ENCODE data around the gene INF2. TPM values are rescaled to one million over a fixed set of nuclear protein-coding genes. Genes with fewer than 3 reads are reported as not detected.
A peak's percentile ranks its signal among the peaks of the same experiment; 100 is the strongest.
"Not testable (repeated sequence)": the region's sequence is repeated elsewhere in the genome, so short reads cannot be mapped to it uniquely, and the experiment has no call there.

The INF2 gene
- total RNA-seq, 4 donors from 2014 or later: 187 to 510 (median 205) TPM

GRCh38 chr14:104746934-104747481 is 57.6 kb downstream of the INF2 start:
- DNase-seq: peak; percentile 58
- intact Hi-C loops (cut with DNase I; ENCODE audit: low total_unique reads): no loop called here
- in situ Hi-C loops (cut with MboI; ENCODE audit: low pct_ligation_motif_present in 1 of 4, low pct_unique_long_range_greater_than_20kb in 1 of 4, low sequenced_read_pairs in 3 of 4): no loop called here

DNA sequence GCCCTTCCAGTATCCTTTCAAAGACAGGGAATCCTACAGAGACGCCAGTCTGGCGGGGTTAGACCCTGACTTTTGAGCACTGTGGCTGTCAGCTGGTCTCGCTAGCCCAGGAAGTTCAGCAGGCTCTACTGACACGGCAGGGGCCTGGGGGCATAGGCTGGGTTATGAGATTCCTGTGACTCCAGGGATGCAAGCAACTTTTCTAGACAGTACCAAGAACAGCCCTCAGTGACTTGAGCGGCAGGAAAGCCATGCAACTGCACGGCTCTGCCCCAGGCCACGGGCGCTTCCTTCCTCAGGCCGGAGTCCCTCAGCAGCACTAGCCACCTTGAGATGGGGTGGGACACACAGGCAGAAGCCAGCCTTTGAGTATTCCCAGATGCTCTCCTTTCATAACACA is 58.5 kb downstream of the INF2 start:
- no peaks in the 10 kb centered on the region for H3K36me3 ChIP-seq
- 77% methylated on average over 9 of the region's 9 CpGs; no CpG with 5 or more reads in 1 of the 2 donors for WGBS, 2 donors (ENCODE audit: low coverage in 1 of 2)
- no peak overlapping the region for H3K4me3 ChIP-seq
- no peaks in the 10 kb centered on the region for H3K27me3 ChIP-seq
- H3K4me1 ChIP-seq: peaks cover 24 to 52% (median 37%) of the 10 kb centered on the region in 4 donors
- in situ Hi-C loops (cut with MboI; ENCODE audit: low pct_ligation_motif_present in 1 of 4, low pct_unique_long_range_greater_than_20kb in 1 of 4, low sequenced_read_pairs in 3 of 4) (no loop called here), intact Hi-C loops (cut with DNase I; ENCODE audit: low total_unique reads) (no loop called here)
- H3K9me3 ChIP-seq: no peaks in the 10 kb centered on the region
- DNase-seq: no peak
- TF ChIP-seq POLR2A (IDR thresholded peaks at IDR 0.05) (no peak), EP300 (IDR thresholded peaks at IDR 0.05; ENCODE audit: low read depth) (no peak)
- peak overlapping the region; percentile 68 to 77 (median 71) for H3K27ac ChIP-seq

More at GRCh38 chr14:104746934-104747481, 57.6 kb downstream of the INF2 start:
- Histone ChIP-seq H3K27me3 (no peaks in the 10 kb centered on the region), H3K4me1 (peaks cover 21 to 49% (median 34%) of the 10 kb centered on the region in 4 donors), H3K9me3 (no peaks in the 10 kb centered on the region), H3K36me3 (no peaks in the 10 kb centered on the region), H3K27ac (peak overlapping the region; percentile 68 to 77 (median 71)), H3K4me3 (no peak overlapping the region)
- TF ChIP-seq POLR2A (IDR thresholded peaks at IDR 0.05): no peak
- TF ChIP-seq, protein P1, sequence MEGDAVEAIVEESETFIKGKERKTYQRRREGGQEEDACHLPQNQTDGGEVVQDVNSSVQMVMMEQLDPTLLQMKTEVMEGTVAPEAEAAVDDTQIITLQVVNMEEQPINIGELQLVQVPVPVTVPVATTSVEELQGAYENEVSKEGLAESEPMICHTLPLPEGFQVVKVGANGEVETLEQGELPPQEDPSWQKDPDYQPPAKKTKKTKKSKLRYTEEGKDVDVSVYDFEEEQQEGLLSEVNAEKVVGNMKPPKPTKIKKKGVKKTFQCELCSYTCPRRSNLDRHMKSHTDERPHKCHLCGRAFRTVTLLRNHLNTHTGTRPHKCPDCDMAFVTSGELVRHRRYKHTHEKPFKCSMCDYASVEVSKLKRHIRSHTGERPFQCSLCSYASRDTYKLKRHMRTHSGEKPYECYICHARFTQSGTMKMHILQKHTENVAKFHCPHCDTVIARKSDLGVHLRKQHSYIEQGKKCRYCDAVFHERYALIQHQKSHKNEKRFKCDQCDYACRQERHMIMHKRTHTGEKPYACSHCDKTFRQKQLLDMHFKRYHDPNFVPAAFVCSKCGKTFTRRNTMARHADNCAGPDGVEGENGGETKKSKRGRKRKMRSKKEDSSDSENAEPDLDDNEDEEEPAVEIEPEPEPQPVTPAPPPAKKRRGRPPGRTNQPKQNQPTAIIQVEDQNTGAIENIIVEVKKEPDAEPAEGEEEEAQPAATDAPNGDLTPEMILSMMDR (IDR thresholded peaks at IDR 0.05): no peak
- no peak for TF ChIP-seq POLR2AphosphoS5 (IDR thresholded peaks at IDR 0.05)
- TF ChIP-seq EP300 (IDR thresholded peaks at IDR 0.05; ENCODE audit: low read depth): no peak
- WGBS, 2 donors (ENCODE audit: low coverage in 1 of 2): 26% methylated on average over 6 to 7 of the region's 7 CpGs

GRCh38 chr14:104749111-104749649 is 59.8 kb downstream of the INF2 start:
- TF ChIP-seq POLR2AphosphoS5 (IDR thresholded peaks at IDR 0.05) (peak in 1 of 3 donors; percentile 16), EP300 (IDR thresholded peaks at IDR 0.05; ENCODE audit: low read depth) (no peak)
- no peaks in the 10 kb centered on the region for H3K27me3 ChIP-seq
- intact Hi-C loops (cut with DNase I; ENCODE audit: low total_unique reads): no loop called here
- in situ Hi-C loops (cut with MboI; ENCODE audit: low pct_ligation_motif_present in 1 of 4, low pct_unique_long_range_greater_than_20kb in 1 of 4, low sequenced_read_pairs in 3 of 4): no loop called here
- DNase-seq: peak; percentile 68
- H3K4me1 ChIP-seq: peaks cover 28 to 57% (median 43%) of the 10 kb centered on the region in 4 donors
- no peaks in the 10 kb centered on the region for H3K36me3 ChIP-seq
- WGBS, 2 donors (ENCODE audit: low coverage in 1 of 2): 23 to 28% methylated on average over 7 to 10 of the region's 11 CpGs
- H3K27ac ChIP-seq: peak overlapping the region in 3 of 4 donors; percentile 28 to 77 (median 35)
- H3K9me3 ChIP-seq: no peaks in the 10 kb centered on the region
- no peak overlapping the region for H3K4me3 ChIP-seq

- H3K27me3 ChIP-seq: no peaks in the 10 kb centered on the region
- no peak overlapping the region for H3K4me3 ChIP-seq
- in situ Hi-C loops (cut with MboI; ENCODE audit: low pct_ligation_motif_present in 1 of 4, low pct_unique_long_range_greater_than_20kb in 1 of 4, low sequenced_read_pairs in 3 of 4) (no loop called here), intact Hi-C loops (cut with DNase I; ENCODE audit: low total_unique reads) (no loop called here)
- no peaks in the 10 kb centered on the region for H3K36me3 ChIP-seq
- TF ChIP-seq EP300 (IDR thresholded peaks at IDR 0.05; ENCODE audit: low read depth): no peak
- TF ChIP-seq, protein P1 (IDR thresholded peaks at IDR 0.05): no peak
- no peak for TF ChIP-seq POLR2A (IDR thresholded peaks at IDR 0.05)
- TF ChIP-seq POLR2AphosphoS5 (IDR thresholded peaks at IDR 0.05): no peak
- peaks cover 35 to 67% (median 49%) of the 10 kb centered on the region in 4 donors for H3K4me1 ChIP-seq
- no peak overlapping the region for H3K27ac ChIP-seq
- no peak for DNase-seq
- H3K9me3 ChIP-seq: no peaks in the 10 kb centered on the region
- 73 to 84% methylated on average over 6 to 12 of the region's 12 CpGs for WGBS, 2 donors (ENCODE audit: low coverage in 1 of 2)
These were observed 60.8 kb downstream of the INF2 start for GRCh38 chr14:104750056-104750752.

- DNase-seq; in situ Hi-C loops (cut with MboI; ENCODE audit: low pct_ligation_motif_present in 1 of 4, low pct_unique_long_range_greater_than_20kb in 1 of 4, low sequenced_read_pairs in 3 of 4): not testable (repeated sequence)
These were observed 61.3 kb downstream of the INF2 start for GRCh38 chr14:104750753-104751057.

More at GRCh38 chr14:104750753-104751057, 61.3 kb downstream of the INF2 start:
- peaks cover 35 to 65% (median 49%) of the 10 kb centered on the region in 4 donors for H3K4me1 ChIP-seq
- H3K36me3 ChIP-seq; H3K9me3 ChIP-seq; H3K27me3 ChIP-seq; H3K4me3 ChIP-seq; H3K27ac ChIP-seq; intact Hi-C loops (cut with DNase I; ENCODE audit: low total_unique reads): not testable (repeated sequence)
- WGBS, 2 donors (ENCODE audit: low coverage in 1 of 2): 92% methylated on average over 5 of the region's 5 CpGs; no CpG with 5 or more reads in 1 of the 2 donors

Data from transverse colon (tissue), 4 donors.